WTC11 (cell line): ENCODE data around the gene HEPHL1. TPM values are rescaled to one million over a fixed set of nuclear protein-coding genes. Genes with fewer than 3 reads are reported as not detected.
A peak's percentile ranks its signal among the peaks of the same experiment; 100 is the strongest.

Source experiments
- ATAC-seq: fragments of 200-7000 bp; cut with Tn5 transposase; 2 replicates; pipeline ENCODE4 v1.10.0; 2021; ENCODE audit warnings: mild to moderate bottlenecking, moderate library complexity
- CTCF ChIA-PET: fragments of 300-600 bp; sonication (Branson Sonifier 250); formaldehyde crosslinking; loops from one replicate; lab custom pipeline; 2021; ENCODE audit warnings: antibody characterized with exemption; lab: Charles Lee
- POLR2A ChIA-PET: fragments of 350-600 bp; sonication (Branson Sonifier 250); formaldehyde crosslinking; loops from one replicate; lab custom pipeline; 2021; ENCODE audit warnings: antibody characterized with exemption; lab: Charles Lee
- DNase-seq: peaks from one replicate; pipeline ENCODE4 v3.0.0; 2021; ENCODE audit warnings: low spot score
- H3K27ac Mint-ChIP-seq: 2 replicates; pipeline ENCODE4 v1.8.0; 2021; ENCODE audit warnings: mixed read lengths
- H3K27me3 Mint-ChIP-seq: 2 replicates; pipeline ENCODE4 v1.8.0; 2021; ENCODE audit warnings: low read depth, mild to moderate bottlenecking, moderate library complexity, mixed read lengths
- H3K36me3 Mint-ChIP-seq: 2 replicates; pipeline ENCODE4 v1.8.0; 2021; ENCODE audit warnings: mixed read lengths
- H3K4me1 Mint-ChIP-seq: 2 replicates; pipeline ENCODE4 v1.8.0; 2022; ENCODE audit warnings: mixed read lengths
- H3K4me3 Mint-ChIP-seq: 2 replicates; pipeline ENCODE4 v1.8.0; 2021; ENCODE audit warnings: mild to moderate bottlenecking, moderate library complexity, mixed read lengths
- H3K9me3 Mint-ChIP-seq: 2 replicates; pipeline ENCODE4 v1.8.0; 2021; ENCODE audit warnings: mixed read lengths
- AFF4 ChIP-seq: sonication (generic); formaldehyde crosslinking; IDR thresholded peaks from 2 replicates; pipeline ENCODE4 v1.8.1; 2023; ENCODE audit warnings: mild to moderate bottlenecking, missing genetic modification reagents, borderline replicate concordance
- ARID4B ChIP-seq: sonication (generic); formaldehyde crosslinking; IDR thresholded peaks from 2 replicates; pipeline ENCODE4 v1.8.0; 2023; ENCODE audit warnings: missing genetic modification reagents, mild to moderate bottlenecking, borderline replicate concordance
- ATF2 ChIP-seq: sonication (generic); formaldehyde crosslinking; IDR thresholded peaks from 2 replicates; pipeline ENCODE4 v1.8.1; 2022; ENCODE audit warnings: low read depth, missing genetic modification reagents, borderline replicate concordance
- E2F4 ChIP-seq: sonication (generic); formaldehyde crosslinking; IDR thresholded peaks from 2 replicates; pipeline ENCODE4 v1.8.1; 2022; ENCODE audit warnings: low read depth, mild to moderate bottlenecking, moderate library complexity, missing genetic modification reagents, borderline replicate concordance
- FOXP1 ChIP-seq: sonication (generic); formaldehyde crosslinking; IDR thresholded peaks from 2 replicates; pipeline ENCODE4 v1.8.0; 2022; ENCODE audit warnings: missing genetic modification reagents, mild to moderate bottlenecking, moderate library complexity, borderline replicate concordance
- IRF2 ChIP-seq: sonication (generic); formaldehyde crosslinking; IDR thresholded peaks from 2 replicates; pipeline ENCODE4 v1.8.0; 2022; ENCODE audit warnings: low read depth, missing genetic modification reagents, borderline replicate concordance
- MAX ChIP-seq: sonication (generic); formaldehyde crosslinking; IDR thresholded peaks from 2 replicates; pipeline ENCODE4 v1.8.0; 2022; ENCODE audit warnings: mild to moderate bottlenecking, missing genetic modification reagents
- MYBL2 ChIP-seq: sonication (generic); formaldehyde crosslinking; IDR thresholded peaks from 2 replicates; pipeline ENCODE4 v1.8.1; 2023; ENCODE audit warnings: mild to moderate bottlenecking, moderate library complexity, missing genetic modification reagents
- OVOL2 ChIP-seq: fragments of 250-450 bp; sonication (Bioruptor Pico); IDR thresholded peaks from 2 replicates; pipeline ENCODE4 v1.9.0; 2021; ENCODE audit warnings: mild to moderate bottlenecking, borderline replicate concordance
- PRRX2 ChIP-seq: fragments of 250-450 bp; sonication (Bioruptor Pico); IDR thresholded peaks from 2 replicates; pipeline ENCODE4 v1.8.0; 2021; ENCODE audit warnings: mild to moderate bottlenecking
- RELA ChIP-seq: sonication (generic); formaldehyde crosslinking; IDR thresholded peaks from 2 replicates; pipeline ENCODE4 v1.8.1; 2022; ENCODE audit warnings: missing genetic modification reagents, mild to moderate bottlenecking, borderline replicate concordance
- SP1 ChIP-seq: sonication (generic); formaldehyde crosslinking; conservative IDR thresholded peaks from 2 replicates; pipeline ENCODE4 v1.8.1; 2022; ENCODE audit warnings: missing genetic modification reagents
- TP53 ChIP-seq: sonication (generic); formaldehyde crosslinking; IDR thresholded peaks from 2 replicates; pipeline ENCODE4 v1.8.1; 2023; ENCODE audit warnings: mild to moderate bottlenecking, missing genetic modification reagents
- ZNF219 ChIP-seq: sonication (generic); formaldehyde crosslinking; IDR thresholded peaks from 2 replicates; pipeline ENCODE4 v1.8.0; 2023; ENCODE audit warnings: missing genetic modification reagents, mild to moderate bottlenecking, borderline replicate concordance
- ZNF263 ChIP-seq: sonication (generic); formaldehyde crosslinking; IDR thresholded peaks from 2 replicates; pipeline ENCODE4 v1.8.1; 2022; ENCODE audit warnings: low read depth, mild to moderate bottlenecking, moderate library complexity, missing genetic modification reagents
- ZNF396 ChIP-seq: fragments of 250-450 bp; sonication (Bioruptor Pico); IDR thresholded peaks from 2 replicates; pipeline ENCODE4 v1.8.0; 2021; ENCODE audit warnings: mild to moderate bottlenecking, moderate library complexity, borderline replicate concordance
- ZNF416 ChIP-seq: fragments of 250-450 bp; sonication (Bioruptor Pico); IDR thresholded peaks from 2 replicates; pipeline ENCODE4 v1.9.0; 2021; ENCODE audit warnings: mild to moderate bottlenecking, inconsistent platforms
- total RNA-seq: library from RNA; stranded (reverse); gene quantifications from 3 replicates; pipeline ENCODE4 v1.2.3, GENCODE V29; 2021
- TF ChIP-seq, protein P1 (sequence below): fragments of 250-450 bp; sonication (Bioruptor Pico); IDR thresholded peaks from 2 replicates; pipeline ENCODE4 v2.1.2; 2022; ENCODE audit warnings: mild to moderate bottlenecking, moderate library complexity
- TF ChIP-seq, protein P2 (sequence below): sonication (generic); formaldehyde crosslinking; IDR thresholded peaks from 2 replicates; pipeline ENCODE4 v1.8.1; 2023; ENCODE audit warnings: mild to moderate bottlenecking, missing genetic modification reagents, moderate library complexity
- TF ChIP-seq, protein P3 (sequence below): sonication (generic); formaldehyde crosslinking; IDR thresholded peaks from 2 replicates; pipeline ENCODE4 v1.8.0; 2023; ENCODE audit warnings: missing genetic modification reagents

Gene HEPHL1
- total RNA-seq, 1 experiment from 2014 or later, result 0.13 TPM

DNA sequence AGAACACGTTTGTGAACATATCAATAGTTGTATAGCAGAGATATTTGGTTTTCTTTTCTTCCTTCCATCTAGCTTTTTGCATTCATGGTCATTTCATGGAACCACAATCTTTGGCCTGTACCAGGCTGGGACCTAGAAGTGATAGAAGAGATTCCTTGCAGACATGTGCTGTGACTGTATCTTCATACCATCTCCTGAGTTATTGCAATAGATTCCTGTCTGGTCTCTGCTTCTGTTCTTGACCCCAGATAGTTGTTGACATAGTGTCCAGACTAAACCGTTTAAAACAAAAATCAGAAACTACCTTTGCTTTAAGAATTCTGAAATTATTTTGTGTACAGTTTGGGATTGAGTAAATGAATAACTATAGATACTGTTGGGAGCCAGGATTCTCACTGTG, 124.3 kb downstream of the HEPHL1 start:
- CTCF ChIA-PET, result no interaction called here
- Mint-ChIP-seq H3K4me1 (peaks cover 75% of the 10 kb centered on the region), H3K27me3 (no peaks in the 10 kb centered on the region), H3K4me3 (no peak overlapping the region), H3K36me3 (no peaks in the 10 kb centered on the region), H3K27ac (no peak overlapping the region)
- no peak for DNase-seq
- POLR2A ChIA-PET, result no interaction called here
- no peak for TF ChIP-seq ZNF396 (CRISPR knock-in tag)
- no peak for TF ChIP-seq IRF2 (CRISPR knock-in tag)
- TF ChIP-seq FOXP1 (CRISPR knock-in tag), result no peak
- TF ChIP-seq OVOL2 (CRISPR knock-in tag), result no peak
- TF ChIP-seq ATF2 (CRISPR knock-in tag), result no peak
- TF ChIP-seq PRRX2, result no peak
- TF ChIP-seq E2F4, result no peak
- TF ChIP-seq AFF4 (CRISPR knock-in tag), result no peak
- no peak for TF ChIP-seq RELA (CRISPR knock-in tag)
- no peak for TF ChIP-seq SP1 (CRISPR knock-in tag)
- TF ChIP-seq, protein P1, sequence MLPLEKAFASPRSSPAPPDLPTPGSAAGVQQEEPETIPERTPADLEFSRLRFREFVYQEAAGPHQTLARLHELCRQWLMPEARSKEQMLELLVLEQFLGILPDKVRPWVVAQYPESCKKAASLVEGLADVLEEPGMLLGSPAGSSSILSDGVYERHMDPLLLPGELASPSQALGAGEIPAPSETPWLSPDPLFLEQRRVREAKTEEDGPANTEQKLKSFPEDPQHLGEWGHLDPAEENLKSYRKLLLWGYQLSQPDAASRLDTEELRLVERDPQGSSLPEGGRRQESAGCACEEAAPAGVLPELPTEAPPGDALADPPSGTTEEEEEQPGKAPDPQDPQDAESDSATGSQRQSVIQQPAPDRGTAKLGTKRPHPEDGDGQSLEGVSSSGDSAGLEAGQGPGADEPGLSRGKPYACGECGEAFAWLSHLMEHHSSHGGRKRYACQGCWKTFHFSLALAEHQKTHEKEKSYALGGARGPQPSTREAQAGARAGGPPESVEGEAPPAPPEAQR (CRISPR knock-in tag), result no peak
- TF ChIP-seq MYBL2 (CRISPR knock-in tag), result no peak
- no peak for TF ChIP-seq TP53
- TF ChIP-seq ZNF263 (CRISPR knock-in tag), result no peak
- TF ChIP-seq, all 79 proteins: peak for 0
- ATAC-seq, result no peak
- H3K9me3 Mint-ChIP-seq, result no peaks in the 10 kb centered on the region

- Mint-ChIP-seq H3K27ac (peak overlapping the region; percentile 48; the same call in 1 of the 2 replicates), H3K27me3 (no peaks in the 10 kb centered on the region), H3K4me1 (peaks cover 77% of the 10 kb centered on the region), H3K36me3 (no peaks in the 10 kb centered on the region), H3K4me3 (no peak overlapping the region), H3K9me3 (no peaks in the 10 kb centered on the region)
- DNase-seq (no peak), ATAC-seq (no peak)
- CTCF ChIA-PET, result no interaction called here
- POLR2A ChIA-PET, result no interaction called here
- TF ChIP-seq, protein P2, sequence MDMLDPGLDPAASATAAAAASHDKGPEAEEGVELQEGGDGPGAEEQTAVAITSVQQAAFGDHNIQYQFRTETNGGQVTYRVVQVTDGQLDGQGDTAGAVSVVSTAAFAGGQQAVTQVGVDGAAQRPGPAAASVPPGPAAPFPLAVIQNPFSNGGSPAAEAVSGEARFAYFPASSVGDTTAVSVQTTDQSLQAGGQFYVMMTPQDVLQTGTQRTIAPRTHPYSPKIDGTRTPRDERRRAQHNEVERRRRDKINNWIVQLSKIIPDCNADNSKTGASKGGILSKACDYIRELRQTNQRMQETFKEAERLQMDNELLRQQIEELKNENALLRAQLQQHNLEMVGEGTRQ, result no peak
- TF ChIP-seq ARID4B (CRISPR knock-in tag), result no peak
- TF ChIP-seq ZNF219 (CRISPR knock-in tag), result no peak
- no peak for TF ChIP-seq MAX (CRISPR knock-in tag)
- TF ChIP-seq, protein P3, sequence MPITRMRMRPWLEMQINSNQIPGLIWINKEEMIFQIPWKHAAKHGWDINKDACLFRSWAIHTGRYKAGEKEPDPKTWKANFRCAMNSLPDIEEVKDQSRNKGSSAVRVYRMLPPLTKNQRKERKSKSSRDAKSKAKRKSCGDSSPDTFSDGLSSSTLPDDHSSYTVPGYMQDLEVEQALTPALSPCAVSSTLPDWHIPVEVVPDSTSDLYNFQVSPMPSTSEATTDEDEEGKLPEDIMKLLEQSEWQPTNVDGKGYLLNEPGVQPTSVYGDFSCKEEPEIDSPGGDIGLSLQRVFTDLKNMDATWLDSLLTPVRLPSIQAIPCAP (CRISPR knock-in tag), result no peak
- no peak for TF ChIP-seq ZNF416 (CRISPR knock-in tag)
These were observed 124.8 kb downstream of the HEPHL1 start for GRCh38 chr11:94145916-94146315.
